ENCODE data around the gene ALS2CL. TPM values are rescaled to one million over a fixed set of nuclear protein-coding genes. Genes with fewer than 3 reads are reported as not detected.

ALS2CL gene
- polyA plus RNA-seq, 4 donors = 11.8 to 100.0 (median 46.5) TPM

- DNase-seq (no peak), FAIRE-seq (no peak)
- Histone ChIP-seq H3K36me3 (ENCODE audit: control insufficient read depth in 3 of 3, insufficient read depth in 2 of 3, low read depth in 1 of 3, low read length in 3 of 3) (no peaks in the 10 kb centered on the region), H3K27me3 (ENCODE audit: control insufficient read depth in 3 of 3, insufficient read depth in 3 of 3, low read length in 3 of 3) (peaks cover 0 to 3% (median 2%) of the 10 kb centered on the region in 3 donors), H3K4me3 (ENCODE audit: low read depth in 1 of 3, low read length in 3 of 3) (no peak overlapping the region), H3K4me1 (ENCODE audit: control insufficient read depth in 3 of 3, insufficient read depth in 2 of 3, low read depth in 1 of 3, low read length in 2 of 3) (no peaks in the 10 kb centered on the region), H3K27ac (ENCODE audit: low read depth in 1 of 3, low read length in 2 of 3) (no peak overlapping the region), H3K9me3 (ENCODE audit: control insufficient read depth in 2 of 2, insufficient read depth in 1 of 2, low read depth in 1 of 2, low read length in 1 of 2) (peaks cover 0 to 5% of the 10 kb centered on the region in 2 donors)
- 75 to 83% (median 80%) methylated on average over 6 of the region's 6 CpGs for WGBS, 3 donors
Observed at GRCh38 chr3:46655271-46655670, 38.2 kb downstream of the ALS2CL start.

- no peak for FAIRE-seq
- Histone ChIP-seq H3K27me3 (ENCODE audit: control insufficient read depth in 3 of 3, insufficient read depth in 3 of 3, low read length in 3 of 3) (peaks cover 0 to 2% (median 0%) of the 10 kb centered on the region in 3 donors), H3K27ac (ENCODE audit: low read depth in 1 of 3, low read length in 2 of 3) (no peak overlapping the region), H3K4me3 (ENCODE audit: low read depth in 1 of 3, low read length in 3 of 3) (no peak overlapping the region), H3K9me3 (ENCODE audit: control insufficient read depth in 2 of 2, insufficient read depth in 1 of 2, low read depth in 1 of 2, low read length in 1 of 2) (peaks cover 0 to 5% of the 10 kb centered on the region in 2 donors), H3K4me1 (ENCODE audit: control insufficient read depth in 3 of 3, insufficient read depth in 2 of 3, low read depth in 1 of 3, low read length in 2 of 3) (no peaks in the 10 kb centered on the region), H3K36me3 (ENCODE audit: control insufficient read depth in 3 of 3, insufficient read depth in 2 of 3, low read depth in 1 of 3, low read length in 3 of 3) (no peaks in the 10 kb centered on the region)
- 50 to 59% (median 55%) methylated on average over 1 of the region's 1 CpG for WGBS, 3 donors
- no peak for DNase-seq
Observed at GRCh38 chr3:46651084-46651483, 42.4 kb downstream of the ALS2CL start.

- Histone ChIP-seq H3K4me3 (ENCODE audit: low read depth in 1 of 3, low read length in 3 of 3) (no peak overlapping the region), H3K9me3 (ENCODE audit: control insufficient read depth in 2 of 2, insufficient read depth in 1 of 2, low read depth in 1 of 2, low read length in 1 of 2) (peaks cover 0 to 5% of the 10 kb centered on the region in 2 donors), H3K27ac (ENCODE audit: low read depth in 1 of 3, low read length in 2 of 3) (no peak overlapping the region), H3K4me1 (ENCODE audit: control insufficient read depth in 3 of 3, insufficient read depth in 2 of 3, low read depth in 1 of 3, low read length in 2 of 3) (no peaks in the 10 kb centered on the region), H3K27me3 (ENCODE audit: control insufficient read depth in 3 of 3, insufficient read depth in 3 of 3, low read length in 3 of 3) (peaks cover 0 to 5% (median 2%) of the 10 kb centered on the region in 3 donors), H3K36me3 (ENCODE audit: control insufficient read depth in 3 of 3, insufficient read depth in 2 of 3, low read depth in 1 of 3, low read length in 3 of 3) (no peaks in the 10 kb centered on the region)
- 72 to 82% (median 76%) methylated on average over 3 of the region's 3 CpGs for WGBS, 3 donors
- no peak for DNase-seq
- FAIRE-seq = no peak
Observed at GRCh38 chr3:46649436-46649835, 44.0 kb downstream of the ALS2CL start.

GRCh38 chr3:46648096-46648495 lies 45.4 kb downstream of the ALS2CL start:
- no peak for DNase-seq
- FAIRE-seq = no peak
- no peak overlapping the region for H3K4me3 ChIP-seq (ENCODE audit: low read depth in 1 of 3, low read length in 3 of 3)
- H3K9me3 ChIP-seq (ENCODE audit: control insufficient read depth in 2 of 2, insufficient read depth in 1 of 2, low read depth in 1 of 2, low read length in 1 of 2) = peaks cover 0 to 5% of the 10 kb centered on the region in 2 donors
- H3K27me3 ChIP-seq (ENCODE audit: control insufficient read depth in 3 of 3, insufficient read depth in 3 of 3, low read length in 3 of 3) = peaks cover 0 to 5% (median 2%) of the 10 kb centered on the region in 3 donors
- WGBS, 3 donors = 49 to 96% (median 93%) methylated on average over 2 of the region's 2 CpGs
- H3K27ac ChIP-seq (ENCODE audit: low read depth in 1 of 3, low read length in 2 of 3) = no peak overlapping the region
- no peaks in the 10 kb centered on the region for H3K36me3 ChIP-seq (ENCODE audit: control insufficient read depth in 3 of 3, insufficient read depth in 2 of 3, low read depth in 1 of 3, low read length in 3 of 3)
- no peaks in the 10 kb centered on the region for H3K4me1 ChIP-seq (ENCODE audit: control insufficient read depth in 3 of 3, insufficient read depth in 2 of 3, low read depth in 1 of 3, low read length in 2 of 3)

DNA sequence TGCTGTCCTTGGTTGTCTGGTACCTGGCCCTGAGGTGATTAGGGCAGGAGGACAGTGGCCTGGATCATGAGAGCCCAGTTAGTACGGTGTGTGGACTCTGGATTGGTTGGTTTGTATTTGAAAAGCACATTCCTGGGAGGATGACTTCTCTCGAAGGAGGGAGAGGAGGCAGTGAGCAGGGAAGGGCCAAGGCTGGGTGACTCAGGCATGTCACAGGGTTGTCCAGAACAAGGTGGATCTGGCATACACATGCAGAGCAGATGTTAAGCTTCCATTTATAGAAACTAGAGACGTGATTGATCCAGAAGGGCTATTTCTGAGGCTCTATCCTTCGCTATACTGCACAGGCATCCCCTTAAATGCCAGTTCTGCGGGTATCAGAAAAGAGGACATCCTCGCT lies 46.8 kb downstream of the ALS2CL start:
- Histone ChIP-seq H3K9me3 (ENCODE audit: control insufficient read depth in 2 of 2, insufficient read depth in 1 of 2, low read depth in 1 of 2, low read length in 1 of 2) (peaks cover 0 to 5% of the 10 kb centered on the region in 2 donors), H3K4me3 (ENCODE audit: low read depth in 1 of 3, low read length in 3 of 3) (no peak overlapping the region), H3K4me1 (ENCODE audit: control insufficient read depth in 3 of 3, insufficient read depth in 2 of 3, low read depth in 1 of 3, low read length in 2 of 3) (no peaks in the 10 kb centered on the region), H3K27ac (ENCODE audit: low read depth in 1 of 3, low read length in 2 of 3) (no peak overlapping the region), H3K27me3 (ENCODE audit: control insufficient read depth in 3 of 3, insufficient read depth in 3 of 3, low read length in 3 of 3) (peaks cover 0 to 7% (median 0%) of the 10 kb centered on the region in 3 donors), H3K36me3 (ENCODE audit: control insufficient read depth in 3 of 3, insufficient read depth in 2 of 3, low read depth in 1 of 3, low read length in 3 of 3) (no peaks in the 10 kb centered on the region)
- no peak for DNase-seq
- no peak for FAIRE-seq
- WGBS, 3 donors = 45 to 66% (median 48%) methylated on average over 6 of the region's 6 CpGs

- no peak overlapping the region for H3K27ac ChIP-seq (ENCODE audit: low read depth in 1 of 3, low read length in 2 of 3)
- WGBS, 3 donors = 54 to 71% (median 63%) methylated on average over 1 of the region's 1 CpG
- peaks cover 0 to 10% (median 0%) of the 10 kb centered on the region in 3 donors for H3K27me3 ChIP-seq (ENCODE audit: control insufficient read depth in 3 of 3, insufficient read depth in 3 of 3, low read length in 3 of 3)
- no peak for FAIRE-seq
- no peaks in the 10 kb centered on the region for H3K36me3 ChIP-seq (ENCODE audit: control insufficient read depth in 3 of 3, insufficient read depth in 2 of 3, low read depth in 1 of 3, low read length in 3 of 3)
- H3K9me3 ChIP-seq (ENCODE audit: control insufficient read depth in 2 of 2, insufficient read depth in 1 of 2, low read depth in 1 of 2, low read length in 1 of 2) = peaks cover 0 to 17% of the 10 kb centered on the region in 2 donors
- no peak for DNase-seq
- no peak overlapping the region for H3K4me3 ChIP-seq (ENCODE audit: low read depth in 1 of 3, low read length in 3 of 3)
- no peaks in the 10 kb centered on the region for H3K4me1 ChIP-seq (ENCODE audit: control insufficient read depth in 3 of 3, insufficient read depth in 2 of 3, low read depth in 1 of 3, low read length in 2 of 3)
Observed at GRCh38 chr3:46643701-46644100, 49.8 kb downstream of the ALS2CL start.

DNA sequence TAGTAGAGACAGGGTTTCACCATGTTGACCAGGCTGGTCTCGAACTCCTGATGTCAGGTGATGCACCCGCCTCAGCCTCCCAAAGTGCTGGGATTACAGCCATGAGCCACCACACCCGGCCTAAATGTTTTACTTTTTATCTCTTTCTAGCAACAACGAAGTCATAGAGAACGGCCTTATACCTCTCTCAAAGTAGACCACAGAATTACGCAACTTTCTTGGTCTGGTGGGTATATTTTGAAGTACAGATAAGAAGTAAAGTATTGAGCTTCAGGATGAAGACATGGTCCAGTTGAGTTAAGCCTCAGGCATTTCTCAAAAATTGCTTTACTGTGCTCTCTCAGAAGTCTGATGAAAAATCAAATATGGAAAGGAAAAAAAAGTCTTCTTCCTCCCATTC lies 50.5 kb downstream of the ALS2CL start:
- Histone ChIP-seq H3K36me3 (ENCODE audit: control insufficient read depth in 3 of 3, insufficient read depth in 2 of 3, low read depth in 1 of 3, low read length in 3 of 3) (no peaks in the 10 kb centered on the region), H3K4me1 (ENCODE audit: control insufficient read depth in 3 of 3, insufficient read depth in 2 of 3, low read depth in 1 of 3, low read length in 2 of 3) (no peaks in the 10 kb centered on the region), H3K27ac (ENCODE audit: low read depth in 1 of 3, low read length in 2 of 3) (no peak overlapping the region), H3K9me3 (ENCODE audit: control insufficient read depth in 2 of 2, insufficient read depth in 1 of 2, low read depth in 1 of 2, low read length in 1 of 2) (peaks cover 0 to 17% of the 10 kb centered on the region in 2 donors), H3K4me3 (ENCODE audit: low read depth in 1 of 3, low read length in 3 of 3) (no peak overlapping the region), H3K27me3 (ENCODE audit: control insufficient read depth in 3 of 3, insufficient read depth in 3 of 3, low read length in 3 of 3) (peaks cover 0 to 10% (median 0%) of the 10 kb centered on the region in 3 donors)
- FAIRE-seq (no peak), DNase-seq (no peak)
- WGBS, 3 donors = 70 to 80% (median 74%) methylated on average over 6 of the region's 6 CpGs

GRCh38 chr3:46640927-46641326 lies 52.6 kb downstream of the ALS2CL start:
- Histone ChIP-seq H3K27me3 (ENCODE audit: control insufficient read depth in 3 of 3, insufficient read depth in 3 of 3, low read length in 3 of 3) (peaks cover 0 to 10% (median 0%) of the 10 kb centered on the region in 3 donors), H3K9me3 (ENCODE audit: control insufficient read depth in 2 of 2, insufficient read depth in 1 of 2, low read depth in 1 of 2, low read length in 1 of 2) (peaks cover 0 to 17% of the 10 kb centered on the region in 2 donors), H3K4me3 (ENCODE audit: low read depth in 1 of 3, low read length in 3 of 3) (no peak overlapping the region), H3K4me1 (ENCODE audit: control insufficient read depth in 3 of 3, insufficient read depth in 2 of 3, low read depth in 1 of 3, low read length in 2 of 3) (no peaks in the 10 kb centered on the region), H3K36me3 (ENCODE audit: control insufficient read depth in 3 of 3, insufficient read depth in 2 of 3, low read depth in 1 of 3, low read length in 3 of 3) (no peaks in the 10 kb centered on the region), H3K27ac (ENCODE audit: low read depth in 1 of 3, low read length in 2 of 3) (no peak overlapping the region)
- DNase-seq (no peak), FAIRE-seq (no peak)
- 55 to 73% (median 69%) methylated on average over 3 of the region's 3 CpGs for WGBS, 3 donors

GRCh38 chr3:46639221-46639620 lies 54.3 kb downstream of the ALS2CL start:
- H3K4me3 ChIP-seq (ENCODE audit: low read depth in 1 of 3, low read length in 3 of 3) = no peak overlapping the region
- peaks cover 0 to 17% of the 10 kb centered on the region in 2 donors for H3K9me3 ChIP-seq (ENCODE audit: control insufficient read depth in 2 of 2, insufficient read depth in 1 of 2, low read depth in 1 of 2, low read length in 1 of 2)
- H3K27ac ChIP-seq (ENCODE audit: low read depth in 1 of 3, low read length in 2 of 3) = no peak overlapping the region
- peaks cover 0 to 5% (median 0%) of the 10 kb centered on the region in 3 donors for H3K27me3 ChIP-seq (ENCODE audit: control insufficient read depth in 3 of 3, insufficient read depth in 3 of 3, low read length in 3 of 3)
- FAIRE-seq = no peak
- no peak for DNase-seq
- H3K4me1 ChIP-seq (ENCODE audit: control insufficient read depth in 3 of 3, insufficient read depth in 2 of 3, low read depth in 1 of 3, low read length in 2 of 3) = no peaks in the 10 kb centered on the region
- H3K36me3 ChIP-seq (ENCODE audit: control insufficient read depth in 3 of 3, insufficient read depth in 2 of 3, low read depth in 1 of 3, low read length in 3 of 3) = no peaks in the 10 kb centered on the region

All from small intestine (tissue), 7 donors.